ENCODE results near the gene PARD3.

The PARD3 gene

DNA sequence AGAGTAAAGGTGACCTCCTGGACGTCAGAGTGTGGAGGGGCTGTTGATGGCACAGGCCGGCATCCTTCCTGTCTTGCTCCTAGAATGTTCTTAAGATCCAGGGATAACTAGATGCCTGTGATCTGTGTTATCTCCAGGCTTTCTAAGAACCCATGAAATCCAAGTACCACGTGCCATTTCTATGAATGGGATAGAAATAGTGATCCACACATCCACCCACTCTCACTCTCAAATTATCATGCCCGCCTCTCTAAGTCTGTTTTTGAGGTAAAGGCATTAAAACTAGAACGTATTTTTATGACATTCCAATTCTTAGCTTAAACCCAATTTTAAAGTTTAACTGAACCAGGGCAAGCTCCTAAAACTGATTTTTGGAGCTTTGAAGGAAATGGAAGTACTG, 622.5 kb downstream of the PARD3 start:
- TF ChIP-seq, protein P1, sequence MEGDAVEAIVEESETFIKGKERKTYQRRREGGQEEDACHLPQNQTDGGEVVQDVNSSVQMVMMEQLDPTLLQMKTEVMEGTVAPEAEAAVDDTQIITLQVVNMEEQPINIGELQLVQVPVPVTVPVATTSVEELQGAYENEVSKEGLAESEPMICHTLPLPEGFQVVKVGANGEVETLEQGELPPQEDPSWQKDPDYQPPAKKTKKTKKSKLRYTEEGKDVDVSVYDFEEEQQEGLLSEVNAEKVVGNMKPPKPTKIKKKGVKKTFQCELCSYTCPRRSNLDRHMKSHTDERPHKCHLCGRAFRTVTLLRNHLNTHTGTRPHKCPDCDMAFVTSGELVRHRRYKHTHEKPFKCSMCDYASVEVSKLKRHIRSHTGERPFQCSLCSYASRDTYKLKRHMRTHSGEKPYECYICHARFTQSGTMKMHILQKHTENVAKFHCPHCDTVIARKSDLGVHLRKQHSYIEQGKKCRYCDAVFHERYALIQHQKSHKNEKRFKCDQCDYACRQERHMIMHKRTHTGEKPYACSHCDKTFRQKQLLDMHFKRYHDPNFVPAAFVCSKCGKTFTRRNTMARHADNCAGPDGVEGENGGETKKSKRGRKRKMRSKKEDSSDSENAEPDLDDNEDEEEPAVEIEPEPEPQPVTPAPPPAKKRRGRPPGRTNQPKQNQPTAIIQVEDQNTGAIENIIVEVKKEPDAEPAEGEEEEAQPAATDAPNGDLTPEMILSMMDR (IDR thresholded peaks at IDR 0.05; ENCODE audit: low read depth, low read length) = no peak
- no peak overlapping the region for H3K27ac ChIP-seq
- no peaks in the 10 kb centered on the region for H3K36me3 ChIP-seq
- H3K27me3 ChIP-seq (ENCODE audit: insufficient read depth, low read depth, severe bottlenecking) = no peaks in the 10 kb centered on the region
- DNase-seq = no peak
- H3K4me3 ChIP-seq (ENCODE audit: low read depth, low read length) = no peak overlapping the region
- H3K9me3 ChIP-seq (ENCODE audit: severe bottlenecking) = no peaks in the 10 kb centered on the region

DNA sequence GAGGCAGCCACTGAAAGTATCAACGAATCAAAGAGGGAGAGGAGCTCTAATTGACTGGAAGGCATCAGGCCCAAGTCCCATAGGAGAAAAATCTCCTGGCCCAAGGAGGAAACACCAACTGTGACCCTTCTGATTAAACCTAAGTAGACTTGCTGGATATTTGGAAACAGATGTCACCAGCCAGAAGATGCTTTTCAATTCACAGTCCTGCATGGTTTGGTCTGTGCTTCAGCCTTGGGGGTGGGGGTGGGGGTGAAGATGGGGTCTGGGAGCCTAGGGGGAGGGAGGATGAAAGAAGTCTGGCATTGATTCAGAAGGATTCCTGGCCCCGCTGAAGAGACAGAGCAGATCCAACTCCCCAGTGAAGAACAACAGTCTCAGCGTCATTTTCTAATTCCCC, 623.7 kb downstream of the PARD3 start:
- TF ChIP-seq, protein P1 (IDR thresholded peaks at IDR 0.05; ENCODE audit: low read depth, low read length) = no peak
- no peak overlapping the region for H3K27ac ChIP-seq
- no peaks in the 10 kb centered on the region for H3K27me3 ChIP-seq (ENCODE audit: insufficient read depth, low read depth, severe bottlenecking)
- no peaks in the 10 kb centered on the region for H3K36me3 ChIP-seq
- H3K4me3 ChIP-seq (ENCODE audit: low read depth, low read length) = no peak overlapping the region
- no peak for DNase-seq
- no peaks in the 10 kb centered on the region for H3K9me3 ChIP-seq (ENCODE audit: severe bottlenecking)

DNA sequence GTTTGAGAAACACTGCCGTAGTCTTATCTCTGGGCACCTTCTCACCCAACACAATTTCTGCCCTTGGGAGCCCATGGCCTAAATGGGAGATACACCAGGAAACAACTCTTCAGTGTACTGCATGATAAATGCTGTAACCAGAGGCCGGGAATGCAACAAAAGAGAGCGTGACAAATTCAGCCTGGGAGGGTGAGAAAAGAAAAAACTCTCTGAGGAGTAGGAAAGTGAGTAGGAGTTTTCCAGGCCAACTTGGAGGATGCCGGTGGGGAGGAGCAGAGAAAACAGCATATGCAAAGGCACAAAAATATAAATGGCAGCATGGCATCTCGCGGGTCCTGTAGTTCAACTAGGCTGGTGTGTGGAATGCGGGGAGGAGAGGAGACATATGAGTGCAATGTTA, 624.5 kb downstream of the PARD3 start:
- no peaks in the 10 kb centered on the region for H3K36me3 ChIP-seq
- no peak overlapping the region for H3K27ac ChIP-seq
- H3K9me3 ChIP-seq (ENCODE audit: severe bottlenecking) = no peaks in the 10 kb centered on the region
- TF ChIP-seq, protein P1 (IDR thresholded peaks at IDR 0.05; ENCODE audit: low read depth, low read length) = no peak
- no peak overlapping the region for H3K4me3 ChIP-seq (ENCODE audit: low read depth, low read length)
- no peak for DNase-seq
- H3K27me3 ChIP-seq (ENCODE audit: insufficient read depth, low read depth, severe bottlenecking) = no peaks in the 10 kb centered on the region

DNA sequence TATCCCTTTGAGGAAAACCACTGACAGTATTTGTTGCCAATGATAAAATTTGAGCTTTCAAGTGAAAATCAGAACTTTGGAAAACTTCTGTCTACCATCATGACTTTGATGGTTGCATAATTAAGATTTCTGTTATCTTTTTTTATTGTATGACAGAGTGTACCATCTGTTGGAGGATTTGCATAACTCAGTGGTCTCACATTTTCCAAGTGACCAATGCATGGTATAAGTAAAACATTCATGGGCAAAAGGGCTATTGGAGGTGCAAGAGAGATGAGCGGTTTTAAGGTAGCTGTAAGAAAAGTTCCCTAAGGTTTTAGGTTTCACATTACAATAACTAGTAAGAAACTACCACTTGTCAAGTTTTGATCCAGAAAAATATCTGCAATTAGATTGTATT, 625.3 kb downstream of the PARD3 start:
- no peak overlapping the region for H3K27ac ChIP-seq
- no peak overlapping the region for H3K4me3 ChIP-seq (ENCODE audit: low read depth, low read length)
- no peaks in the 10 kb centered on the region for H3K36me3 ChIP-seq
- TF ChIP-seq, protein P1 (IDR thresholded peaks at IDR 0.05; ENCODE audit: low read depth, low read length) = no peak
- no peak for DNase-seq
- no peaks in the 10 kb centered on the region for H3K27me3 ChIP-seq (ENCODE audit: insufficient read depth, low read depth, severe bottlenecking)
- no peaks in the 10 kb centered on the region for H3K9me3 ChIP-seq (ENCODE audit: severe bottlenecking)

DNA sequence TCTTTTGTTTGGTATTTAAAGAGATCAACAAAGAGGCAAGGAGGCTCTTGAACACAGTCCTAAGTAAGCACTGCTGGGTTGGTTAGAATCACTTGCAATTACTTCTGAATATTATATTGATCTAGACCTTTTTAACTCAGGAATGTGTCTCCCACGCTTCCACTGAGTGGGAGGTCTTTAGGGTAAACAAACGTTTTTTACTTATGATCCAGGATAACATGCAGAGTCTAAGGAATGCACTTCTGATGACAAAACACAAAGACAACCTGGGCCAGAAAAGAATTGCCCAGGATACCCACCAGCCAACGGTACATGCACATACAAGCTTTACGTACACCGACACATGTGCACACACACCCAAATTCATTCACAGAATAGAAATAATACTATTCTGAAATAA, 626.9 kb downstream of the PARD3 start:
- no peak for DNase-seq
- TF ChIP-seq, protein P1 (IDR thresholded peaks at IDR 0.05; ENCODE audit: low read depth, low read length) = no peak
- H3K9me3 ChIP-seq (ENCODE audit: severe bottlenecking) = no peaks in the 10 kb centered on the region
- H3K36me3 ChIP-seq = no peaks in the 10 kb centered on the region
- no peak overlapping the region for H3K27ac ChIP-seq
- H3K27me3 ChIP-seq (ENCODE audit: insufficient read depth, low read depth, severe bottlenecking) = no peaks in the 10 kb centered on the region
- H3K4me3 ChIP-seq (ENCODE audit: low read depth, low read length) = no peak overlapping the region

DNA sequence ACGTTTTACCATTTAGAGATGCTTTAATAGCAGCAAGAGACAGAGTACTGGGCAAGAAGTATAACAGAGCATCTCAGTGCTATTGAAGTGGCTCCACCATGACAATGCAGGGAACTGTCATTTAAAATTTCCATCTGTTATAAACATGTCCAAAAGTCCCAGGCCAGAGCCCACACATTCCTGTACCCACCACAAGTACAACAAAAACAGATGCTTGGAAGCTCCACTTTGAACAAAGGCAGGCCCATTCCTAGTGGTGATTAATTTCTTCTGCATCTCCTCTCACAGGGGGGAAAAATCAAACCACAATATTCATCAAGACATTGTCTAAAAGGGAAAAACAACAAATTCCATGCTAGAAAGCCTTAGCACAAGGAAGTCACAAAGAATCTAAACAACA, 627.9 kb downstream of the PARD3 start:
- H3K27ac ChIP-seq = no peak overlapping the region
- DNase-seq = no peak
- H3K36me3 ChIP-seq = no peaks in the 10 kb centered on the region
- no peaks in the 10 kb centered on the region for H3K9me3 ChIP-seq (ENCODE audit: severe bottlenecking)
- TF ChIP-seq, protein P1 (IDR thresholded peaks at IDR 0.05; ENCODE audit: low read depth, low read length) = no peak
- H3K27me3 ChIP-seq (ENCODE audit: insufficient read depth, low read depth, severe bottlenecking) = no peaks in the 10 kb centered on the region
- H3K4me3 ChIP-seq (ENCODE audit: low read depth, low read length) = no peak overlapping the region

Measured in WERI-Rb-1 (cell line).